Psoas muscle (tissue), 8 donors: Measurements from ENCODE around the gene SLC24A3. TPM values are rescaled to one million over a fixed set of nuclear protein-coding genes. Genes with fewer than 3 reads are reported as not detected.

Experiments
- ATAC-seq, 4 donors: fragments of 200-7000 bp; cut with Tn5 transposase; one replicate each; pipeline ENCODE4 v1.9.1; 2020; ENCODE audit warnings: moderate library complexity in 3 of 4, mild to moderate bottlenecking in 2 of 4
- DNase-seq, 2 donors: peaks; one replicate each; pipeline ENCODE4 v3.0.0-alpha.2; 2020
- H3K27ac ChIP-seq: fragments of 200-600 bp; one replicate; pipeline ENCODE4 v1.8.0; 2022
- H3K27me3 ChIP-seq, 3 donors: fragments of 200-600 bp in 1 of 3; one replicate each; pipeline versions ENCODE4 v1.6.1 to v1.8.0; 2013 to 2022; ENCODE audit warnings: low read length in 2 of 3, mild to moderate bottlenecking in 2 of 3, moderate library complexity in 1 of 3; ENCODE audit not compliant: insufficient read depth in 3 of 3
- H3K36me3 ChIP-seq, 2 donors: fragments of 200-600 bp in 1 of 2; one replicate each; pipeline versions ENCODE4 v1.6.1 to v1.8.0; 2013 to 2022; ENCODE audit warnings: low read depth in 1 of 2, mild to moderate bottlenecking in 1 of 2, moderate library complexity in 1 of 2; ENCODE audit not compliant: insufficient read depth in 1 of 2
- H3K4me1 ChIP-seq: fragments of 200-600 bp; one replicate; pipeline ENCODE4 v1.8.0; 2022
- H3K4me3 ChIP-seq: fragments of 200-600 bp; one replicate; pipeline ENCODE4 v1.8.0; 2022; ENCODE audit warnings: mild to moderate bottlenecking
- H3K9me3 ChIP-seq: fragments of 200-600 bp; one replicate; pipeline ENCODE4 v1.8.0; 2022
- WGBS, 3 donors: extraction: QIAGEN DNeasy Blood & Tissue Kit; methylation state at CpG; one replicate each; pipeline versions ENCODE4 v1.1.6 to v1.1.7; 2013; 5-methylcytosine and 5-hydroxymethylcytosine counted together
- intact Hi-C, 2 donors: fragments of 100-400 bp; cut with DNase I; formaldehyde crosslinking; loops; one replicate each; pipeline versions ENCODE4 v1.11.0 to v1.14.2; 2022
- polyA plus RNA-seq, 3 donors: library from polyadenylated mRNA; stranded (reverse); fragments of 200-250 nt; gene quantifications; one replicate each; pipeline ENCODE4 v1.2.3, GENCODE V29; 2013
- total RNA-seq, 4 donors: library from RNA; stranded (reverse); fragmentation: NEBNext Ultra II Directional in 2 of 4; extraction: Animal tissue kit (Norgen Biotek cat#: 25700) in 2 of 4; gene quantifications; one replicate each; pipeline versions ENCODE4 v1.2.1 to v1.2.4, GENCODE V29; 2021 to 2023
- TF ChIP-seq, protein P1 (sequence below): fragments of 200-600 bp; IDR thresholded peaks from one replicate; pipeline ENCODE4 v1.8.0; 2022; ENCODE audit warnings: antibody characterized with exemption
- donor health status: healthy with polysubstance abuse.
- donor health status: DM: no; HTN: no; CAD: no; lungs with moderate emphysema.
- donor health status: Bipolar disorder and iron deficiency.
- donor health status: healthy.
- donor health status: DM: yes; HTN: yes; CAD: no.
- donor health status: DM: no; HTN: no; CAD: no.
- donor health status: DM: no; HTN: no; CAD: no.
- donor health status: DM: yes; HTN: yes; CAD: no.

Gene SLC24A3
- total and polyA plus RNA-seq, 7 donors = 3.0 to 24.4 (median 8.2) TPM

DNA sequence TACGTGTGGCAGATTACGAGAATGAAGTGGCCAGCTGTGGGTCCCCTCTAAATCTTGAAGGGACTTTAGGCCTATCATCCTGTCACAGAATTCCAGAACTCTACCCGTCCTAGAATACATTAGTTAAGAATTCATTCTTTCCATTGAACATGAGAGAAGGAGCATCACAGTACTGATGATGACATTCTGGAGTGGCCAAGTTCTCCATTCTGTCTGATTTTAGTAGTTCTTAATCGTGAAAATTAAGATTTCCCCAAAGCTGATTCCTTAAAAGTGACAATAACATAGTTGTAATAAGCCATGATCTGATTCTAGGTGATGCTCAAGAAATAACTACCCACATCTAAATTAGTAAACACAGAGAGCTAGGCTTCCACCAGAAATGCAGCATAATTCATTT is 510.6 kb downstream of the SLC24A3 start:
- Histone ChIP-seq H3K36me3 (no peaks in the 10 kb centered on the region), H3K27me3 (no peaks in the 10 kb centered on the region), H3K4me1 (no peaks in the 10 kb centered on the region), H3K9me3 (no peaks in the 10 kb centered on the region), H3K4me3 (no peak overlapping the region), H3K27ac (no peak overlapping the region)
- no peak for ATAC-seq
- no peak for DNase-seq
- intact Hi-C loops = no loop called here
- 89 to 92% (median 91%) methylated on average over 4 of the region's 4 CpGs for WGBS, 3 donors
- TF ChIP-seq, protein P1, sequence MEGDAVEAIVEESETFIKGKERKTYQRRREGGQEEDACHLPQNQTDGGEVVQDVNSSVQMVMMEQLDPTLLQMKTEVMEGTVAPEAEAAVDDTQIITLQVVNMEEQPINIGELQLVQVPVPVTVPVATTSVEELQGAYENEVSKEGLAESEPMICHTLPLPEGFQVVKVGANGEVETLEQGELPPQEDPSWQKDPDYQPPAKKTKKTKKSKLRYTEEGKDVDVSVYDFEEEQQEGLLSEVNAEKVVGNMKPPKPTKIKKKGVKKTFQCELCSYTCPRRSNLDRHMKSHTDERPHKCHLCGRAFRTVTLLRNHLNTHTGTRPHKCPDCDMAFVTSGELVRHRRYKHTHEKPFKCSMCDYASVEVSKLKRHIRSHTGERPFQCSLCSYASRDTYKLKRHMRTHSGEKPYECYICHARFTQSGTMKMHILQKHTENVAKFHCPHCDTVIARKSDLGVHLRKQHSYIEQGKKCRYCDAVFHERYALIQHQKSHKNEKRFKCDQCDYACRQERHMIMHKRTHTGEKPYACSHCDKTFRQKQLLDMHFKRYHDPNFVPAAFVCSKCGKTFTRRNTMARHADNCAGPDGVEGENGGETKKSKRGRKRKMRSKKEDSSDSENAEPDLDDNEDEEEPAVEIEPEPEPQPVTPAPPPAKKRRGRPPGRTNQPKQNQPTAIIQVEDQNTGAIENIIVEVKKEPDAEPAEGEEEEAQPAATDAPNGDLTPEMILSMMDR = no peak

DNA sequence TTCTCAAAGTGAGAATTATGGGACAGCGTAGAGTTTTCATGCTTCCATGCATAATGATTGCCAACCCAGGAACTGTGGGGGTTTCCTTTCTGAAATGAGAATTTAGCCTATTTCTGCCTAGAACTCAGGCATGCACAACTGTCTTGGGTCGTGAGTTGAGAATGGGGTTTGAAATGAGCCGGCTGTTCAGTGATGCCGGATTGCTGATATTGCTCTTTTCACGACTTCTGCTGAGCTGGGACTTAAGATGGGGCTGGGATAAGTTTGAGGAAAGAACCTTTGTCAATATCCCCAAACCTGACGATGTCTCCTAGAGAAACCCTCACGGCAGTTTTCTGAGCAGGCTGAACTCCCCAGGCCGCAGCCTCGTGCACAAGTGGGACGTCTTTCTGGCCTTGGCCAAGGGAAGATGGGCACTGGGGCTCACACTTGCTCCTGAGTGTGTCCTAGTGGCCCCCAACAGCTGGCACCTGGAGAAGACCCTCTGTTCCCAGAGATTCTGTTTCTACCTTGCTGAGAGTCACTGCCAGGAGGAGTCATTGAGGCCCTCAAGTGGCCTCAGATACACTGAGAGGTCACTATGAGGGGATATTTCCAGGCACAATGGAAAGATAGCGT is 511.5 kb downstream of the SLC24A3 start:
- H3K4me1 ChIP-seq = no peaks in the 10 kb centered on the region
- no peaks in the 10 kb centered on the region for H3K27me3 ChIP-seq
- ATAC-seq = no peak
- no peak for DNase-seq
- H3K27ac ChIP-seq = no peak overlapping the region
- 84 to 90% (median 84%) methylated on average over 11 of the region's 11 CpGs for WGBS, 3 donors
- H3K9me3 ChIP-seq = no peaks in the 10 kb centered on the region
- H3K4me3 ChIP-seq = no peak overlapping the region
- TF ChIP-seq, protein P1 = no peak
- intact Hi-C loops = no loop called here
- no peaks in the 10 kb centered on the region for H3K36me3 ChIP-seq

DNA sequence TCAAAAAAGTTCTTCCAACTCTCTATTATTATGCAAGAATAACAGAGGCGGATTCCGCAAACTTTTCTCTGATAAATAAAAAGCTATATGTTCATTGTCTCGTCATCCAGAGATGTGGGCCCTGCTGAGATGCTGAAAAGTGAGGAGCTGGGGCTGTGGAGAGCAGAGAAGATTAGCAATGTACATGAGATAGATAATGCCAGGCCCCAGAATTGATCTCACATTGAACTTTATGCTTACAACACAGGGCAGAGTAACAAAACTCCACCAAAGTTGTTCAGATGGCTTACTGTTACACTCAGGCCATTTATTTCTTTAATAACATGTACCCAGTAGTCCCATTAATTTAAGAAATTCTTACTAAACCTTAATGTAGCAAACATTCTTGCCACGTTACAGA is 512.9 kb downstream of the SLC24A3 start:
- DNase-seq (no peak), ATAC-seq (no peak)
- Histone ChIP-seq H3K9me3 (no peaks in the 10 kb centered on the region), H3K4me3 (no peak overlapping the region), H3K27ac (no peak overlapping the region), H3K36me3 (no peaks in the 10 kb centered on the region), H3K4me1 (no peaks in the 10 kb centered on the region), H3K27me3 (no peaks in the 10 kb centered on the region)
- TF ChIP-seq, protein P1 = no peak
- intact Hi-C loops = no loop called here
- WGBS, 3 donors = 94 to 97% (median 95%) methylated on average over 4 of the region's 4 CpGs

DNA sequence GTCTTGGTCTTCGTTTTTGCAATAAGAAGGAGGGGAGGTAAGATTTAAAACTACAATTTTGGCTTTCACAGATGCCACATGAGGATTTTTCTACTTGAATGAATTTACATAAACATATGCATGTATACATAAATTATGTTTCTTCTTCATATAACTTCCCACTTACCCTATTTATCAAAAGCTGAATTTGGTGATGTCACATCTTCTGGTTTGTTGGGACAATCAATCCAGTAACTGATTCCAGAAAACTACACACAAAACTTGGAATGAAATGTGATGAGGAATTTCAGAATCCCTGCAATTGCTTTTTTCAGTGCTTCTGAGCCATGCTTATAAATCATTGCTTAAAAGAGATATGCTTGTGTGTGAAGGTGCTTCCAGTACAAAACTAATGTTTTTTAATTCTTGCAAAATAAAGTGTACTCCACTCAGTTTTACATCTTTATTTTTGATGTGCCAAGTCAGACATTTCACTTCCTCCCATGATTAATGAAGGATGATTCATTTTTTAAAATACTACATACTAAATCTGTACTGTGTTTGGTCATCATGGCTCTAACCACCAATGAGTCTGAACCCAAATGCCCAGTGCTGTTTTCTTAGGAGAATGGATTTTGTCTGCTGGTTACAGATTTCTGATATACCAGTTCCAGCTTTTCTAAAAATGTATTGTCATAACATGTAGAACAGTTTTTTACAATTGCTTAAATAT is 513.5 kb downstream of the SLC24A3 start:
- Histone ChIP-seq H3K27me3 (no peaks in the 10 kb centered on the region), H3K4me3 (no peak overlapping the region), H3K4me1 (no peaks in the 10 kb centered on the region), H3K36me3 (no peaks in the 10 kb centered on the region), H3K27ac (no peak overlapping the region), H3K9me3 (no peaks in the 10 kb centered on the region)
- 81 to 94% (median 92%) methylated on average over 1 of the region's 1 CpG for WGBS, 3 donors
- intact Hi-C loops = no loop called here
- ATAC-seq = no peak
- TF ChIP-seq, protein P1 = no peak
- no peak for DNase-seq
